DOHH2 (cell line): ENCODE results near the gene CABYR.

Experiments used
- CTCF ChIP-seq: fragments of 200-600 bp; sonication (generic); IDR thresholded peaks from one replicate; pipeline ENCODE4 v1.5.1; 2014; ENCODE audit warnings: antibody characterized with exemption, mild to moderate bottlenecking, low read depth, low read length; ENCODE audit not compliant: poor library complexity, severe bottlenecking
- EZH2phosphoT487 ChIP-seq: fragments of 200-600 bp; sonication (generic); IDR thresholded peaks from 2 replicates; pipeline ENCODE4 v1.6.1; 2017; ENCODE audit warnings: borderline replicate concordance, mild to moderate bottlenecking, antibody characterized with exemption, low read length, moderate library complexity, mixed read lengths

GRCh38 chr18:24138409-24138788 lies 463 bp upstream of the CABYR start:
- TF ChIP-seq CTCF (no peak), EZH2phosphoT487 (no peak)
